IMR-90 (cell line): Measurements from ENCODE around the gene DCDC1.

Experiments
- BHLHE40 ChIP-seq: fragments of 150-350 bp; IDR thresholded peaks from 2 replicates; pipeline ENCODE4 v1.6.1; 2016; ENCODE audit warnings: mild to moderate bottlenecking, low read depth, low read length
- CEBPB ChIP-seq: IDR thresholded peaks from 2 replicates; pipeline ENCODE4 v1.6.1; 2012; ENCODE audit warnings: low read depth, low read length, improper control_type of control experiment
- CTCF ChIP-seq: conservative IDR thresholded peaks from 2 replicates; pipeline ENCODE4 v1.5.1; 2012; ENCODE audit warnings: mild to moderate bottlenecking, low read depth, low read length, improper control_type of control experiment
- MAFK ChIP-seq: IDR thresholded peaks from 2 replicates; pipeline ENCODE4 v1.6.1; 2012; ENCODE audit warnings: low read depth, low read length, improper control_type of control experiment
- MXI1 ChIP-seq: IDR thresholded peaks from 2 replicates; pipeline ENCODE4 v1.6.1; 2012; ENCODE audit warnings: low read depth, mild to moderate bottlenecking, low read length, moderate library complexity, borderline replicate concordance
- POLR2A ChIP-seq: IDR thresholded peaks from 2 replicates; pipeline ENCODE4 v1.6.1; 2012; ENCODE audit warnings: mild to moderate bottlenecking, low read depth, low read length
- RAD21 ChIP-seq: IDR thresholded peaks from 2 replicates; pipeline ENCODE4 v1.6.1; 2012; ENCODE audit warnings: low read length, improper control_type of control experiment
- RFX5 ChIP-seq: IDR thresholded peaks from 2 replicates; pipeline ENCODE4 v1.8.0; 2012; ENCODE audit warnings: low read depth, mild to moderate bottlenecking, low read length, moderate library complexity
- TF ChIP-seq, protein P1 (sequence below): fragments of 150-350 bp; IDR thresholded peaks from 2 replicates; pipeline ENCODE4 v1.6.1; 2017; ENCODE audit warnings: mild to moderate bottlenecking, antibody characterized with exemption, low read length, low read depth
- TF ChIP-seq, protein P2 (sequence below): fragments of 150-350 bp; IDR thresholded peaks from 2 replicates; pipeline ENCODE4 v1.6.1; 2016; ENCODE audit warnings: low read depth, mild to moderate bottlenecking, low read length, moderate library complexity, borderline replicate concordance

GRCh38 chr11:30926130-30926529 lies 443.4 kb downstream of the DCDC1 start:
- TF ChIP-seq POLR2A, result no peak
- no peak for TF ChIP-seq CTCF
- TF ChIP-seq, protein P1, sequence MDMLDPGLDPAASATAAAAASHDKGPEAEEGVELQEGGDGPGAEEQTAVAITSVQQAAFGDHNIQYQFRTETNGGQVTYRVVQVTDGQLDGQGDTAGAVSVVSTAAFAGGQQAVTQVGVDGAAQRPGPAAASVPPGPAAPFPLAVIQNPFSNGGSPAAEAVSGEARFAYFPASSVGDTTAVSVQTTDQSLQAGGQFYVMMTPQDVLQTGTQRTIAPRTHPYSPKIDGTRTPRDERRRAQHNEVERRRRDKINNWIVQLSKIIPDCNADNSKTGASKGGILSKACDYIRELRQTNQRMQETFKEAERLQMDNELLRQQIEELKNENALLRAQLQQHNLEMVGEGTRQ, result no peak
- TF ChIP-seq MXI1, result no peak
- TF ChIP-seq RAD21, result no peak
- no peak for TF ChIP-seq MAFK
- TF ChIP-seq RFX5, result no peak
- TF ChIP-seq, protein P2, sequence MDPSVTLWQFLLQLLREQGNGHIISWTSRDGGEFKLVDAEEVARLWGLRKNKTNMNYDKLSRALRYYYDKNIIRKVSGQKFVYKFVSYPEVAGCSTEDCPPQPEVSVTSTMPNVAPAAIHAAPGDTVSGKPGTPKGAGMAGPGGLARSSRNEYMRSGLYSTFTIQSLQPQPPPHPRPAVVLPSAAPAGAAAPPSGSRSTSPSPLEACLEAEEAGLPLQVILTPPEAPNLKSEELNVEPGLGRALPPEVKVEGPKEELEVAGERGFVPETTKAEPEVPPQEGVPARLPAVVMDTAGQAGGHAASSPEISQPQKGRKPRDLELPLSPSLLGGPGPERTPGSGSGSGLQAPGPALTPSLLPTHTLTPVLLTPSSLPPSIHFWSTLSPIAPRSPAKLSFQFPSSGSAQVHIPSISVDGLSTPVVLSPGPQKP, result no peak
- no peak for TF ChIP-seq CEBPB
- no peak for TF ChIP-seq BHLHE40
